ENCODE measurements around the gene DIO3.
A peak's percentile ranks its signal among the peaks of the same experiment; 100 is the strongest.
"Not testable (repeated sequence)": the region's sequence is repeated elsewhere in the genome, so short reads cannot be mapped to it uniquely, and the experiment has no call there.

DIO3 gene

DNA sequence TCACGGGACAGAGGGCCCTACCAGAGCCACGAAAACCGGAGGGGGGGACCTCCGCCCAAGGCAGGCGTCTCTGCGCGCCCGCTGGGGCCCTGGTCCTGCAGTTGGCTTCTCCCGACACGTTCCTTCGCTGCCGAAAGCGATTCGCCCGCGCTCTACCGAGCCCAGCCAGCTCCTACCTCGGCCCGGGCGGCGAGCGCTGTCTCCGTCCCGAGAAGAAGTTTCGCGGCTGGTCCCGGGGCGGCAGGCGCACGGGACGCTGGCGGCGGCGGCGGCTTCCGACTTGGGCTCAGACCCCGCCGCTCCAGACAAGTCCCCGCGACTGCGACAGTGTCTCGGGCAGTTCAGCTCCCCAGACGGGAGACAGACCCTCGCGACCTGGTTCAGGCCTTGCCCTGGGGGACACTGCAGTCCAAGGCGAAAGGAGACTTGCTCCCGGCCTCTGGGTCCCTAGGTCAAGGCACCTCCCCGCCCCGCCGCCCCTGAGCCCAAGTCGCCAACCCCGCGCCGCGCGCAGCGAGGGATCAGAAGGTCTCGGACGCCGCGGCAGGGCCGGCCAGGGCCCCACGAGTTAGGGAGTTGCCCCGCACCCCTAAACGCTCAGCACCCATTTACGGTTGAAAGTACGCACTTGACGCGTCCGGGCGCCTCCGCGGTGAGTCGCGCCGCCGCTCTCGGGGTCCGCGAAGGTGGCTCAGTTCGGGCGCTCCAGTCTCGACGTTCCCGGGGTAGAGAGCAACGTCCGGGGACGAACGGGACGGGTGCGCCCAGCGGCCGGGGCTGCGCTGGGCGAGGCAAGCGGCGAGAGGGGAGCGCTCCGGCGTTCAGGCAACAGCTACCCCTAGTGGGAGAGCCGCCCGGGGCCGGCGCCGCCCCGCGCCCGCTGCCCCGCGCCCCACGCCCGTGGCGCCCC lies 1.4 kb upstream of the DIO3 start:
- DNase-seq: peak; percentile 73

DNA sequence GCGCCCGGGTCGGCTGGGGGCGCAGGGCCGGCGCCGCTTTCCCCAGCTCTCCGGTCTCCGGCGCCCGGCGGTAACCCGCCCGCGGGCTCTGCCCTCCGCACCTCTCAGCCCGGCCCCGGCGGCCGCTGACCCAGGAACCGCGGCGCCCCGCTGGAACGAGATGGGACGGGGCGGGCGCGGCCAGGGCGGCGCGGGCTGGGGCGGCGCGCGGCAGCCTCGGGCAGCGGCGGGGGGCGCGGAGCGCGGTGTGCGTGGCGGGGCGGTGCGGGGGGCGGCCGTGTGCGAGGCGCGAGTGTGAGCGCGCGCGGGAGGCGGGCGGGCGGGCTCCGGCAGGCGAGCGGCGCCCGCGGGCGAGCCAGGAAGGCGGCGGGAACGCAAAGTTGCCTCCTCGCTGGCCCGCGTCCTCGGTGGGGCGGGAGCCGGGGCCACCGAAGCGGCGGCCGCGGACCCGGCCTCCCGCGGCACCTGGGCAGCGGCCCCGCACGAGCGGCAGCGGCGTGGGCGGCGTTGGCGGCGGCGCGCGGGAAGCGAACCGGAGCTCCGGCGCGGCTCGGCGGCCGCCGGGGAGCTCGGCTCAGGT lies 671 bp upstream of the DIO3 start:
- no peak for DNase-seq

DNA sequence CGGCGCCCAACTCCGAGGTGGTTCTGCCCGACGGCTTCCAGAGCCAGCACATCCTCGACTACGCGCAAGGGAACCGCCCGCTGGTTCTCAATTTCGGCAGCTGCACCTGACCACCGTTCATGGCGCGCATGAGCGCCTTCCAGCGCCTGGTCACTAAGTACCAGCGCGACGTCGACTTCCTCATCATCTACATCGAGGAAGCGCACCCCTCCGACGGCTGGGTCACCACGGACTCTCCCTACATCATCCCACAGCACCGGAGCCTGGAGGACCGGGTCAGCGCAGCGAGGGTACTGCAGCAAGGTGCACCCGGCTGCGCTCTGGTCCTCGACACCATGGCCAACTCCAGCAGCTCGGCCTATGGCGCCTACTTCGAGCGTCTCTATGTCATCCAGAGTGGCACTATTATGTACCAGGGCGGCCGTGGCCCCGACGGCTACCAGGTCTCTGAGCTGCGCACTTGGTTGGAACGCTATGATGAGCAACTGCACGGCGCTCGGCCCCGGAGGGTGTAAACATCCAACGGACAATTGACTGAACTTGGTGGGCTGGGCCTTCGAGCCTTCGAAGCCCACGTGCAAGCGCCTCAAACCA lies 699 bp downstream of the DIO3 start:
- DNase-seq: no peak

DNA sequence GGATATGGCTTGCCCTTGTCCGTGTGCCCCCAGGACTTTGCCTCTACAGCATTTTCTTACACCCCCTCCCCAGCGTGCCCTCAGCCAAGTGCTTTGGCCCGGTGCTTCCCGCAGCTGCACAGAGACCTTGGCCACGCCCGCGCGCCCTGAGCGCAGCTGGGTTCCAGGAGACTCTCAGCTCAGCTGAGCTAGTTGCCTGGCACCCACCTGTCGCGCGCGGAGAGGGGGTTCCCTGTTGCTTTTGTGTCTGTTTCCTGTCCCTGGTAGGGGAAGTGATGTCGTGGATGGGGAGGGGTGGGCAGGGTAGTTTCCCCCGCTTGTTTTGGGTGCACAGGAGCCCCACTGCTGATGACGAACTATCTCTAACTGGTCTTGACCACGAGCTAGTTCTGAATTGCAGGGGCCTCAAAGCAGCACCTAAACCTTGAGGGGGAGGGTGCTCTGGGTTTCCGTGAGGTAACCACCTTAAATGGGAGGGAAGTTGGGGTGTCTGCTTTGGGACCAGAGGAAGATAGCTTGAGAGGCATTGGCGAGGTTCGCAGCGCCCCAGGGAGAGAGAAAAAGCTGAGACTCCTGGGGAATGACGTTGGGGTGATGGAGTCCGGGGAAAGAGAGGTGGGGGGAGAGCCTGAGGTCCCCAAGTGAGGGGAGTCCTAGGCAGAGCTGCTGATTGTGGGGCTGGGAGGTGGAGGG lies 1.5 kb downstream of the DIO3 start:
- no peak for DNase-seq

DNA sequence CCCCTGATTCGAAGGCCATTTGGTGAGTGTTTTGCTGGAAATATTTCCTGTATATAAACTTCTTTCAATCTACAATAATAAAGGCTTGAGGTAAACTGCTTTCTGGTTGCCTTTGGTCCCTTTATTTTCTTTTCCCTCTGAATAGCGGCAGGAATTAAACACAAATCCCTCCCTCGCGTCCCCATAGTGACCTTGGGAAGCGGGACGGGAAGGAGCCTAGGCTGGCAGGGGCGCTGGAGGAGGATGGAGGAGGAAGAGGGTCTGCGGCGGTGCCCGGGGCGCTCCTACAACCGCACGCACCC lies 2.0 kb downstream of the DIO3 start:
- DNase-seq: no peak

DNA sequence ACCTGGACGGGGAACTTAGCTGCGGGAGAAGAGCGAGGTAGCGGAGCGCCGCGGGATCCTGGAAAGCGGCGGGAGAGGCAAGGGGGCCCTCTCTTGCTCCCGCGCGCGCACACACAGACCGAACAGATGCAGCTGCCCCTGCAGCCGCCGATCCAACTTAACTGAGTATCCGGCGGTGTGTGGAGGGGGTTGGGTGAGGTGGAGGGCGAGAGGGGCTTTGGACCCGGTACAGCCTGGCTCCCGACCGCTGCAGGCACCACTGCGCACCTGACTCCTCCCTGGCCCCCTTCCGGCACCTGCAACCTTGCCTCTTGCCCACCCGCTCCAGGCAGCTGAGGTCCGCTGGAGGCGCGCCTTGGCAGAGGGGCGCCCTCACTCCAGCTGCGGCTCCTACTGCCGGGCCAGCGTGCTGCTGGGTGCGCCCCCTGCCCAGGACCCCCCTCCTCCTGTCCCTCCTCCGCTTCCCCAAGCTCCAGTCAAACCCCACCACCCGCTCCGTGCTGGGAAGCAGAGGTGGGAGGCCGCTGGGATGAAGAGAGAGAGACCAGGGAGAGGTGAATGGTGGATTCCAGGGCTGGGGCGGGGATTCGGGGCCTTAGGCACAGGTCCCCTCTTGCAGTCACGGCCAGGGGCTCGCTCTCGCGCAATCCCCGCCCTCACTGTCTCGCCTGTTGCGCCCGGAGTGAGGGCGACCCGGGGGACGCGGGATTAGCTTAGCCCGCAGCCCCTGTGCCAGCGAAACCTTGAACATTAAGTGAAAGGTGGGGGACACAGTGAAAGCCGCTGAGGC lies 2.6 kb downstream of the DIO3 start:
- peak; percentile 69 for DNase-seq

DNA sequence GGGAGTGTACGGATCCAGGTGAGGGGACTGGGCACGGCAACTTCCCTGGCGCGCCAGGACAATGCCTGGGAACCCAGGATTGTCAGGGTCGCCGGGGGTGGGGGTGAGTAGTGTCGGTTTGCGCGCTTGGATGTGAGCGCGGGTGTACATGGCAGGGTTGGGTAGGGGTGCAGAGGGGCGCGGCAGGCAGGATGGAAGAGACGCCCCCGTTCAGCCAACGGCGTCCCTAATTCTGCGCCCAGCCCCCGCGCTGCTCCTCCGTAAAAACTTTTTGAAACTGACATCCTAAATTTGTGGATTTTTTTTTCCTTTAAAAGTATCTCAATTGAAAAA lies 3.1 kb downstream of the DIO3 start:
- no peak for DNase-seq

DNA sequence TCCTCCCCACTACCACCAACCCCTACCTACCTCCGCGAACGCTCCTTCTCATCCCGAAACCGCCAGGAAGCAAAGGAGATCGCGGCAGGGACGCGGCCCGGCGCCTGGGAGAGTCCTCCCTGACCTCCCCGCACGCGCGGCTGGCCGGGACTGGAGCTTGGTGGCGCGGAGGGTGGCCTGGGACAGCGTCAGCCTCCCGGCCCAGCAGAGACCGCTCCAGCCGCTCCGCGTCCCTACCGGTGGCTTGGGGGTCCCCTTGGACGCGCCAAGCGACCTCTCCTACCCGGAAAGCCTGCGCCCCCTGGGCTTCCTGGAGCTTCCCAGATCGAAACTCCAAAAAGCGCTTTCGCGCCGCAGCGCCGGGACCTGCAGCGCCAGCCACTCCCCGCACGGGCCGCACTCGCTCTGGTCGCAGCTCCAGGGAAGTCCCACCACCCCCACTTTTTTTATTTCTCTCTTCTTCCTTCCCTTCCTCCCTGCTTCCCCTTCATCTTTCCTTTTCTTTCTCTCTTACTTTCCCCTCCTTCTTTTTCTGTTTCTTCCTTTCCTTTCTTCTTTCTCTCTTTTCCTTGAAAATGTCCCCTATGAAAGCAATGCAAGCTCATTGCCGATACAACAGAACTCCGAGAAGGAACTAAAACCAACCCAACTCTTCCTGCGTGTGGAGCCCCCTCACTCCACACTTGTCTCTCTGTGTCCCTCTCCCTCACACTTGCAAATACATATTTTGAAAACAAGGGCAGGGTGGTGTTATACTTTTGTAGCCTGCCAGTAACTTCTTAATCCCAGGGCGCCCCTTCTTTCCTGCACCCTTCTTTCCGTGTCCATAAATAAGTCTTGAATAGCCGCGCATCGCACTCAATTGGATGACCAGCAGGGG lies 3.8 kb downstream of the DIO3 start:
- DNase-seq: peak; percentile 61

DNA sequence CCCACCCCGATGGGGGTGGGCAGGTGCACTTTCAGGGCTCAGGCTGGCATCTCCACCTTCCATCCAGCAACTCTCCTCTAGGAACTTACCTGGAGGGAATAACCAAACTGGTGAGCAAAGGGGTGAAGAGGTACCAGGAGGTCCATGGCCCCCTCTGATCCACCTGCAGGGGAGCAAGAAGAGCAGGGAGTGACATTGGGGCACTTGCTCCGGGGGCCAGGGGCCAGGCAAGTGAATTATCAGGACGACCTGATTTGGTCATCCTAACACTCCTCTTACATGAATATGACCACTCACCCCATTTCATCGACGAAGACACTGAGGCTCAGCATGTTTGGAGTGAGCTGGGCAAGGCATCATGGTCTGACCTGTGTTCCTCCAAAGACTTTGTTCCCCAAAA lies 6.0 kb downstream of the DIO3 start:
- no peak for DNase-seq

DNA sequence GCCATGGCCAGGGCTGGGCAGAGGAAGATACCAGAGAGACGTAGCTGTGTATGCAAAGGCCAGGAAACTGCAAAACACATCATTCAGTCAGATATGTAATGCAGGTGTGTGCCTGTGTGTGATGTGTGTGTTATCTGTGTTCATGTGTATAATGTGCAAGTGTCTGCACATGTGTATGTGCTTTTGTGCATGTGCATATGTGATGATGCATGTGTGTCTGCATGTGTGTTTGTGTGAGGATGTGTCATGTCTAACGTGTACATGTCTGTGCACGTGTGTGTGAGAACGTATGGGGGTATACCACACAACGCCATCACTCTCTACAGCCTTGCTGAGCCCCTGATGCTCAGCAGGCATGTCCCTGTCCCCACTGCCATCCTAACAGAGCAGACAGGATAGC lies 9.7 kb downstream of the DIO3 start:
- no peak for DNase-seq

DNA sequence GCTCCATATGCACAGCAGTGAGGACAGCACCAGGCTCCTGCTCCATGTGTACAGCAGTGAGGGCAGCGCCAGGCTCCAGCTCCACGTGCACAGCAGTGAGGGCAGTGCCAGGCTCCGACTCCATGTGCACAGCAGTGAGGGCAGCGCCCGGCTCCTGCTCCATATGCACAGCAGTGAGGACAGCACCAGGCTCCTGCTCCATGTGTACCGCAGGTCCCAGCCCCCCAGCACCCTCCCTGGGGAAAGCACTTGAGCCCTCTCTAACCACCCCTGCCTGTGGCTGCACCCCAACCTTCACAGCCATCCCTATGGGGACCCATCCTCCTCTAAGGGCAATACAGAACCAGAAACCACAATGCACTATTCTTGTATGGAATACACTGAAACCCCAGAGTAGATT lies 11.2 kb downstream of the DIO3 start:
- DNase-seq: not testable (repeated sequence)

DNA sequence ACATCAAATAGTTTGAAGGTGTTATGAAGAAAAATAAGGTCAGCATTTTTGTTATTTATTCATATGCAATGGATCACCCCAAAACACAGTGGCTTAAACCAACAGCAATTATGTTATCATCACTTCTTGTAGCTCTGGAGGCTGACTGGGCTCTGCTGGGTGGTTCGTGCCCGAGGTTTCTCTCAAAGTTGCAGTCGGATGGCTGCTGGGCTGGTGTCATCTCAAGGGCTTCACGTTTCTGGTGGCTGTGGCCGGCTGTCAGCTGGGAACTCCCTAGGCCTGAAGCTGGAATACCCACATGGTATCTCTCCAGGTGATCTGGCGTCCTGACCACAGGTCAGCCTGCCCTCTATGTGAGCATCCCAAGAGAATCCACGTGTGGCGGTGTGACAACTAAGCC lies 12.0 kb downstream of the DIO3 start:
- DNase-seq: no peak

DNA sequence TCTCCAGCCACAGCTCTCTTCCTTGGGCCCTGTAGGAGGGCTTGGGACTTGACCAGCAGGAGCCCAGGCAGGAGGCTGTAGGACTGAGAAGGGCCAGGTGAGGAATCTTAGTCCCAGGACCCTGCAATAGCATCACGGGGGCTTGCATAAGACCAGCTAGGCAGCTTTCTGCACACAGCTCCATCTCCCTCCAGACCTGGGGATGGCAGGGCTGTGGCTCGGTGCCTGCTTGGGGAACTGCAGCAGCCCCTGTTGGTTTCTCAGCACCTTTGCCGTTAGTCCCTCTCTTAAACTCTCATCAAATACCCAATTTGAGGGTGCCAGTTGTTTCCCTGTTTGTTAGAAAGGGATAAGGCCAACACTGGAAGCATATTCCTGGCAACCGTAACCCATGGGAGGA lies 14.3 kb downstream of the DIO3 start:
- no peak for DNase-seq

DNA sequence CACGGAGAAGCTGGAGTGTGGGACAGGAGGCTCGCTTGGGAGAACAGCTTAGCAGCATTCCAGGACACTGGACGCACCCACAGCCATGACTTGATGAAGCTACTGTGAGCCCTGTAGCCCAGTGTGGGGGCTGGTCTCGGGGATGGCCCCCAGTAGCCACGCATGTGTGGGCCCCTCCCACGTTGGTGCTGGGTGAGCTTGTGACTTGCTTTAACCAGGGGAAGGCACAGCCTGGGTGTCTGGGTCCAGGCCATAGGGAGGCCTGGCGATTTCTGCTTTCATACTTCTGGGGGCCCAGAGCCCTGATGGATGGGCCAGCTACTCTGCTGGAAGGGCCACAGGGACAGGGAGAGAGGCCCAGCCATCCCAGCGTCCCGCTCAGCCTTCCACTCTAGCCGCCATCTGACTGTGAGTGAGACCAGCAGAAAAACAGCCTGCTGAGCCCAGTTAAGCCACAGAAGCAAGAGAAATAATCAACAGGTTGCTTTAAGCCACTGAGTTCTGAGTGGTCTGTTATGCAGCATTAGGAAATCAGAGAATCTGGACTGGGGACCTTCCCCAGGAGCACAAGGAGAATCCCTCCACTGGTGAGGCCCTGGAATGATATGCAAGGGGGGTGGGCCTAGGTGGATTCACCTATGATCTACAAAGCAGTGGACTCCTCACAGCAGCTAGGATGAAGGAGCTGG lies 16.1 kb downstream of the DIO3 start:
- no peak for DNase-seq

DNA sequence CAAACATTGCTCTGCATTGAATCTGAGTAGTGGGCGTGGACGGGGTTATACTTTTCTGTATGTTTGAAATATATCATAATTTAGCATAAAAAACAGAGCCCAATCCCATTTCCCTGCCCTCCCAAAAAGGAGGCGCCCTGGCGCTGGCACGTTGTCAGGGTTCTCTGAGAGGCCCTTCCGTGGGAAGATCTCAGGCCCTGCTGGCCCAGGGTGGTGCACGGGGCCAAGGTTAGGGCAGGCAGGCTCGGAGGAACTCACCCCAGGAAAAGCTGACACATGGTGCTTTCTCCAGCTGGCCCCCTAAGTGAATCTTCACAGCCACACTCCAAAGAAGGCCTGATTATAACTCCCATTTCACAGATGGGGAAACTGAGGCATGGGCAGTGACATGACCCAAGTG lies 17.2 kb downstream of the DIO3 start:
- no peak for DNase-seq

DNA sequence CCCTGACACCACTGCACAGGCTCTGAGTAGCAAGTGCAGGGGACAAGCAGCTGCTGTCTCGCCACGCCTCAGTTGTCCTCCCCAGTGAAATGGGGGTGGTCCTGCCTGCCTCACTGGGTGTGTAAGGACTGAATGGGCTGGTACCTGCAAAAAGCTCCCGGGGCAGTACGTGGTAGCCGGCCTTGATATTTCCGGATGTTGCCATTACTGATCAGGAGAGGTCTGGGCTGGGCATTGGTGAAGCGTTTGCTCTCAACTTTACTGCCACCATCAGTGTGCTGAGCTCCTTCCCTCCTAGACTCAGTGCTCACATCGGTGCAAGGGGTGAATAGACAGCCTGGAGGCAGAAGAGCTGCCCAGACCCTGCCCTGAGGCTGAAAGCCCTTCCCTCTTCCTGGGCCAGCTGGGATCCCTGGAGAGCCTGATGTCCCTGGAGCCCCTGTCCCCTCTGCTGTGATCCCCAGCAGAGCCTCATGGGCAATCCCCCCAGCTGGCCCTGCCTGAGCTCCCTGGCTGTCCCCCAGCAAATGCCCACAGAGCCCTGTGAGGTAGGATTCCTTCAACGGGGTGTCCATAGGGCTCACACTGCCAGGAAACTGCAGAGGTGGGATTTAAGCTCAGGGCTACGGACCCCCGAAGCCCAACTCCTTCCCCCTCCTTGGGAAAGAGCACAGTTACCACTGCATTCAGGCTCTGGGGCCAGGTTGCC lies 18.2 kb downstream of the DIO3 start:
- DNase-seq: no peak

DNA sequence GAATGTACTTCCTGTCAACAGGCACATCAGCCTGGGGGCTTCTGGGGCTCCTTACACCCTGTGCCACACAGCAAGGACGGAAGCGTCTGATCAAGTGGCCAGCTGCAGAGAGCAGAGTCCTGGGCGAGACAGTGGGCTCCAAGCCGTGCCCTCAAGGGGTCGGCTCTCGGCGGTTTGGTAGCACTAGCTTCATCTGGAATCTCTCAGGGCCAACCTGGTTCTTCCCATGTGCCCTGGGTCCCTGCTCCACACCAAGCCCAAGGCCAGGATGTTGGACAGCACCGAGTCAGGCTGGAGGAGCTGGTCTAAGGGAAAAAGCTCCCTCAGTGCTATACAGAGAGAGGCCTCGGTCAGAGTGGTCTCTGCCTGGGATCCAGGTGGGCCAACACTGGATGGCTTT lies 20.5 kb downstream of the DIO3 start:
- no peak for DNase-seq

DNA sequence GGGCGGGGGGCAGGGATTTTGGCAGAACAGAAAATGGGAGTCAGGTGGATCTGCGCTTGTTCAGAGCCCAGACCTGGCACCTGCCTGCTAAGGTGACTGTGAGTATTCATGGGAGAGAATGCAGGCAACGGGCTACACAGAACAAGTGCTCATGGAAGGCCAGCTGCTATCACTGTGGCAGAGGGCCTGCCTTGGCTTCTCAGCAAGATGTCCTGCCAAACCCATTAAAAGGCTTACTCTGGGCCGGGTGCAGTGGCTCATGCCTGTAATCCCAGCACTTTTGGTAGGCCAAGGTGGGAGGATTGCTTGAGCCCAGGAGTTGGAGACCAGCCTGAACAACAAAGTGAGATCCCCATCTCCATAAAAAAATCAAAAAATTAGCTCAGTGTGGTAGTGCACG lies 21.0 kb downstream of the DIO3 start:
- DNase-seq: no peak

DNA sequence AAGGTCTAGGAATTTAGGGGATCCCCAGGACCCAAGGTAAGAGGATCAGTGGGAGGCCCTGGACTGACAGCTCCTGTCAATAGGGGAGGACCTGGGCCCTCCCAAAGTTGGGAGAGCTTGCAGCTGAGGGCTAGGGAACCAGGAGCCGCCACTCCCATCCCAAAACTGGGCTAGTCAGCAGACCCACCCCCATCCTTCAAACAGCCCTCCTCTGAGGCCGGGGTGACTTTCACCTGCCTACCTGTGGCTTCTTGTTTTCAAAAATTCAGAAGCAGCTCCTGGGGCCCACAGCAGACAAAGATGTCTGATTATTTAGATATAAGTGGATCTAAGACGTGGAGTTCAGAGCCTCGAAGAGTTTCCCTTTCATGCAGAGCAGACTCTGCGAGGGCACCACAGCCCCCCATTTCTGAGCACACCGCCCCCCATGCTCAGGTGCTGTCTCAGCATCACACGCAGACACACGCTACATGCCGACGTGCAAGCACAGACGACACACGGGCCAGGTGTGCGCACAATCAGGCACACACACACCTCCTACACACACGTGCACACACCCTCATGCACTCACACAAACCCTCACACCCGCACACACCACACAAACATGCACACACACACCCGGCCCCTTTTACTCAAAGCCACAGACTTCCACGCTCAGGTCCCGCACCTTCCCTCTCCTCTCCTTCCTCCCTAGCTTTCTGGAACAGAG lies 21.9 kb downstream of the DIO3 start:
- no peak for DNase-seq

DNA sequence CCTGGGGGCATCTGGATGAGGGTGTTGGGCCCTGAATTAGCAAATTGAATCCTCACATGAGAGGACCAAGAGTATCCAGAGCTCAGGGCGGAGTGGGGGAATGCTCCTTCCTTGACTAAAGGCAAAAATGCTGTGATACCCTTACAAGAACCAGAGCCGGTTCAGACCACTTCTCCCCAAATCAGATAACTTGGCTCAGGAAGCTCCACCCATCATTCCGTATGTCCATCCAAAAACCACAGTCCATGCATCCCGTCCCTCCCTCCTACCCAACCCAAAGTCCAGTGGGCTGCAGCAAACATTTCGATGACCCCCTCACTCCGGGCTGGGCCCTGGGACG lies 22.4 kb downstream of the DIO3 start:
- no peak for DNase-seq

All from islet precursor cell (in vitro differentiated cells).